Muscle of arm (tissue), 14 donors: ENCODE results near the gene SGTB. TPM values are rescaled to one million over a fixed set of nuclear protein-coding genes. Genes with fewer than 3 reads are reported as not detected.

Experiments used
- DNase-seq: peaks from one replicate; pipeline ENCODE4 v3.0.0-alpha.2; 2013
- long read RNA-seq, 11 donors: transcript quantifications; one replicate each; lab custom pipeline, GENCODE V29; 2026
- polyA plus RNA-seq, 12 donors: library from polyadenylated mRNA; unstranded; fragments of 120-200 nt; gene quantifications; one replicate each; pipeline ENCODE4 v1.2.1, GENCODE V29; 2013; ENCODE audit not compliant: insufficient read length in 12 of 12

The SGTB gene, protein sequence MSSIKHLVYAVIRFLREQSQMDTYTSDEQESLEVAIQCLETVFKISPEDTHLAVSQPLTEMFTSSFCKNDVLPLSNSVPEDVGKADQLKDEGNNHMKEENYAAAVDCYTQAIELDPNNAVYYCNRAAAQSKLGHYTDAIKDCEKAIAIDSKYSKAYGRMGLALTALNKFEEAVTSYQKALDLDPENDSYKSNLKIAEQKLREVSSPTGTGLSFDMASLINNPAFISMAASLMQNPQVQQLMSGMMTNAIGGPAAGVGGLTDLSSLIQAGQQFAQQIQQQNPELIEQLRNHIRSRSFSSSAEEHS
- polyA plus RNA-seq: 10 to 100 TPM in 7 of 12 donors, 1 to 10 TPM in 4, not detected in 1; 7.7 to 13.1 (median 11.0) TPM
- long read RNA-seq, donor 1: 0 reads
- long read RNA-seq, donor 2, full-length matches to known transcripts: 3 of 3 reads
- long read RNA-seq, donor 2, partial matches to known transcripts: 0 of 3 reads
- long read RNA-seq, donor 2, other reads (novel, unspliced or antisense): 0 of 3 reads
- long read RNA-seq, donor 3: 0 reads
- long read RNA-seq, donor 4, full-length matches to known transcripts: 1 of 1 reads
- long read RNA-seq, donor 4, partial matches to known transcripts: 0 of 1 reads
- long read RNA-seq, donor 4, other reads (novel, unspliced or antisense): 0 of 1 reads
- long read RNA-seq, donor 5, full-length matches to known transcripts: 5 of 13 reads
- long read RNA-seq, donor 5, partial matches to known transcripts: 0 of 13 reads
- long read RNA-seq, donor 5, other reads (novel, unspliced or antisense): 8 of 13 reads
- long read RNA-seq, donor 6, full-length matches to known transcripts: 1 of 1 reads
- long read RNA-seq, donor 6, partial matches to known transcripts: 0 of 1 reads
- long read RNA-seq, donor 6, other reads (novel, unspliced or antisense): 0 of 1 reads
- long read RNA-seq, donor 7: 0 reads
- long read RNA-seq, donor 8, full-length matches to known transcripts: 1 of 1 reads
- long read RNA-seq, donor 8, partial matches to known transcripts: 0 of 1 reads
- long read RNA-seq, donor 8, other reads (novel, unspliced or antisense): 0 of 1 reads
- long read RNA-seq, donor 9, full-length matches to known transcripts: 1 of 1 reads
- long read RNA-seq, donor 9, partial matches to known transcripts: 0 of 1 reads
- long read RNA-seq, donor 9, other reads (novel, unspliced or antisense): 0 of 1 reads
- long read RNA-seq, donor 10, full-length matches to known transcripts: 2 of 2 reads
- long read RNA-seq, donor 10, partial matches to known transcripts: 0 of 2 reads
- long read RNA-seq, donor 10, other reads (novel, unspliced or antisense): 0 of 2 reads
- long read RNA-seq, donor 11, full-length matches to known transcripts: 2 of 2 reads
- long read RNA-seq, donor 11, partial matches to known transcripts: 0 of 2 reads
- long read RNA-seq, donor 11, other reads (novel, unspliced or antisense): 0 of 2 reads

DNA sequence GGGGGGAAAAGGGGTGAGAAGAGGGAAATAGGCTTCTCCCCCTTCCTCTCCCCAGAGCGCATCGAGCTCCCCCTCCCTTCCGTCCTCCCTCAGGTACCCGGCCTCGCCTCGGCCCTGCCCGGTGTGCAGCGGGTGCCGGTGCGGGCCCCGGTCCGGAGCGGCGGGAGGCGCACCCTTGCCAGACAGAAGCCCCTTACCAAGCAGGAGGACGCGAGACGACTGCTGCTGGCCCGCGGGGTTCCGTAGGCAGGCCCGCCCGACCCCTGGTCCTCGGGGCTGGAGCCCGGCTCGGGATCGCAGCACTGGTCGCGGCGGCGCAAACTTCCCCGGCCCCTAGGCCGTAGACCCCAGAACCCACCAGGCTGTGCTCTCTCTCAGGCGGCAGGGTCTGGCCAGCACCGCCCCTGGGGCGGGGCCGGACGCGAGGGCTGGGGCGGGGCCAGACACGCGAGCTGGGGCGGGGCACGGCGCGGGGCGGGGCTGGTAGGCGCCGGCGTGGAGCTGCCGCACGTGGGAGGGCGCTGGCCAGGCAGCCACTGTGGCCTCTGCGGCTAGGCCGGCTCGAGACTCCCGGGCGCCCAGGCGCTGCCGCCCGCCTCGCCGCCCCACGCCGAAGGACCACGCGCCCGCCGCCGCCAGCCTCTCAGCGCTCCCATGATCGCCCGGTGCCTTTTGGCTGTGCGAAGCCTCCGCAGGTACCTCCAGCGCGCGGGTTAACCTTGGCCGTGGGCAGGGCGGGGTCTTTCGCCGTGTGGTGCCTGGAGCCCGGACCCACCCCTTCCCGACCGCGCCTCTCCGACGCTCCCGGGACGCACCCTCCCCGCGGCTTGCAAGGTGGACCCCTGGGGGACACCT lies at the start of gene SGTB, which contains the start of gene NLN:
Gene SGTB (minus strand): TSS at position 390 of the 855 bp plus-strand sequence. CDS start 1,302 bp downstream, outside the sequence.
Gene NLN (plus strand): TSS at position 486 of the 855 bp plus-strand sequence. CDS start 169 bp downstream, at position 655.
- DNase-seq: peak; percentile 82

DNA sequence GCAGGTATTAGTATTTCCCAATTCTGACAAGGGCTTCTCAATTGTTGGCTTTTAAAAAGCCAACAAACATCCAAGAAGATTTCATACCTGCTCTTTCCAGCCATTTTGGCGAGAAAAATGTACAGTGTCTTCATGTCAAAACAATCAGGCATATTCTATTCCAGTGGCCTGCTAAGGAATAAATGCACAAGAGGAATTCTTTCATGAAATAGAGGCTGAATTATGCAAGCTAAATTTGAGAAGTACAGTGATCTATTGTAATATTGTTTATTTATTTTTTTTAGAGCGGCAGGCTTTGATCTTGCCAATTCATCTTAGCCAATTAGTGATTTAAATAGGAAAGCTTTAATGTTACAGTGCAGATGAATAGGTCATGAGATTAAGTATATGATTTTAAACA lies 49.4 kb upstream of the SGTB start:
- no peak for DNase-seq

DNA sequence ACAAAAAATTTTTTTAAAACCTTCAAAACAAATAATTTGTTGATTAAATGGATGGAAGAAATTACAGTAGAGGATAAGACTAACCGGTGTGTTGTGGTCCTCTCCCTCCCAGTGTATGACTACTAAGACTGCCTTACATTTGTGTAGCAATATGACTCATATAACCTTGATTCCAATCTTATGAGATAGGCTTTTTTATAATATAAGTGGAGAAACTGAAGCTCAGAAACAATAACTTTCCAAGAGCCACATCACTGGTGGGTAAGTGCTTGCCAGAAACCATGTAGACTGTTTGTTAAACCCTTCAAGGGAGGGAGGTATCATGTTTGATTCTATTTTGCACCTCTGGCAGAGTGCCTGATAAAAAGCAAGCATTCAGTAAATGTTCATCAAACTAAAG lies 47.6 kb upstream of the SGTB start:
- DNase-seq: no peak

DNA sequence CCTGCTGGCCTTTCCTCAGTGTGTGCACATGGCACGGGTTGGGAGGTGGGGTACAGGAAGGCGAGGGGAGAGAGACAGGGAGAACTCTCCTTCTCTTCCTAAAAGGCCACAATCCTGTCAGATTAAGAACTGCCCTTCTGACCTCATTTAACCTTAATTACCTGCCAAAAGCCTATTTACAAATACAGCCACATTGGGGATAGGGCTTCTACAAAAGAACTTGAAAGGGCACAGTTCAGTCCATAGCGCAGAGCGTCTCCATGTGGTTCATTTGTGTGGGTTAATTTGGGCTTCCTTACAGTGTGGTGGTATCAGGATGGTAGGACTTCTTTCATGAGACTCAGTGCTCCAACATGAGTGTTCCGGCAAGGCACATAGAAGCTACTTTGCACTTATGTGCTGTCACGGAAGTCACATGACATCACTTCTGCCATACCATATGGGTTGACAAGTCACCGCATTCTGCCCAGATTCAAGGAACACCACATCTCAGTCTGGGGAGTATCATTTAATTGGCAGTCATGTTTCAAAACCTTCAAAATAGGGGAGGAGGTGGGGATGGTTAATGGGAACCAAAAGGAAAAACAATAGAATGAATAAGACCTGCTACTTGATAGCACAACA lies 46.9 kb upstream of the SGTB start:
- no peak for DNase-seq

DNA sequence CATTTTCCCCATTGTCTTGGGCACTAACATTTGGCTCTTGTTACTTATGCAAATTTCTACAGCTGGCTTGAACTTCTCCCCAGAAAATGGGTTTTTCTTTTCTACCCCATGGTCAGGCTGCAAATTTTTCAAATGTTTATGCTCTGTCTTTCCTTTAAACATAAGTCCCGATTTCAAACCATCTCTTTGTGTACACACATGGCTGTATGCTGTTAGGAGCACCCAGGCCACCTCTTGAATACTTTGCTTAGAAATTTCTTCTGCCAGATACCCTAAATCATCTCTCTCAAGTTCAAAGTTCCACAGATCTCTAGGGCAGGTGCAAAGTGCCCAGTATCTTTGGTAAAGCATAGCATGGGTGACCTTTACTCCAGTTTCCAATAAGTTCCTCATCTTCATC lies 45.7 kb upstream of the SGTB start:
- no peak for DNase-seq

DNA sequence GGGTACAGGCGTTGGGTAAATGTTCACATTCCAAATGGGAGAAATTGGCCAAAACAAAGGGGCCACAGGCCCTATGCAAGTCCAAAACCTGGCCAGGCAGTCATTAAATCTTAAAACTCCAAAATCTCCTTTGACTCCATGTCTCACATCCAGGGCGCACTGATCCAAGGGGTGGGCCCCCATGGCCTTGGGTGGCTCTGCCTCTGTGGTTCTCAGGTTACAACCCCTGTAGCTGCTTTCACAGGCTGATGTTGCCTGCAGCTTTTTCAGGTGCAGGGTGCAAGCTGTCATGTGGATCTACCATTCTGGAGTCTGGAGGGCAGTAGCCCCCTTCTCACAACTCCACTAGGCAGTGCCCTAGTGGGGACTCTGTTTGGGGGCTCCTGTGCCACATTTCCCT lies 44.9 kb upstream of the SGTB start:
- no peak for DNase-seq

DNA sequence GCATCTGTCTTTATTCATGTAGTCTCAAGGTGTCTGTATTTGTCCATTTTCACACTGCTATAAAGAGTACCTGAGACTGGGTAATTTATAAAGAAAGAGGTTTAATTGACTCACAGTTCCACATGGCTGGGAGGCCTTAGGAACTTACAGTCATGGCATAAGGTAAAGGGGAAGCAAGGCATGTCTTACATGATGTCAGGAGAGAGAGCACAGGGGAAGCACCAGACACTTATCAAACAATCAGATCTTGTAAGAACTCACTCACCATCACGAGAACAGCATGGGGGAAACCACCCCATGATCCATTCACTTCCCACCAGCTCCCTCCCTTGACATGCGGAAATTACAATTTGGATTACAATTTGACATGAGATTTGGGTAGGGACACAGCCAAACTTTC lies 44.3 kb upstream of the SGTB start:
- no peak for DNase-seq

DNA sequence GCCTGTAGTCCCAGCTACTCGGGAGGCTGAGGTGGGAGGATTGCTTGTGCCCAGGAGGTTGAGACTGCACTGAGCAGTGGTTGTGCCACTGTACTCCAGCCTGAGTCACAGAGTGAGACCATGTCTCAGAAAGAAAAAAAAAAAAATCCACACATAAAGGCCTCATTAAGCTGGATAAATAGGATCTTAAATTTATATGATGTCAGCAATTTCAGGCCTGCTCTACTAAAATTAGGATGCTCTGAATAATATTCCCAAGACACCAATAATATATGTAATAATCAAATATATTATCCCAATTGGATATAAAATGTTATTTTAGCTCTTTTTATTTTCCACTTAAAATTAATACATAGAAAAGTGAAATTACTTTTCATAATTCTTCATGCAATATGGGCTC lies 43.7 kb upstream of the SGTB start:
- no peak for DNase-seq

DNA sequence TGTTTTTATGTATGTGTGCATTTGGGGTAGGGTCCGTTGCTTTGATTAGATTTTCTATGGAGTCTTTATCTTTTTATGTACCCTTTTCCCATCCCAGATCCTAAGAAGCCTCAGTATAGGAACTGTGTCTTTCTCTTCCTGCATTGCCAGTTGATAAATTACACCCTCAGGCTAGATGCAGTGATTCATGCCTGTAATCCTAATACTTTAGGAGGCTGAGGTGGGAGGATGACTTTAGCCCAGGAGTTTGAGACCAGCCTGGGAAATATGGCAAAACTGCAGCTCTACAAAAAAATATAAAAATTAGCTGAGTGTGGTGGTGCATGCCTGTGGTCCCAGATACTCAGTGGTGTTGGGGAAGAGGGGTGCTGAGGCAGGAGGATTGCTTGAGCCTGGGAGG lies 40.3 kb upstream of the SGTB start:
- DNase-seq: no peak

DNA sequence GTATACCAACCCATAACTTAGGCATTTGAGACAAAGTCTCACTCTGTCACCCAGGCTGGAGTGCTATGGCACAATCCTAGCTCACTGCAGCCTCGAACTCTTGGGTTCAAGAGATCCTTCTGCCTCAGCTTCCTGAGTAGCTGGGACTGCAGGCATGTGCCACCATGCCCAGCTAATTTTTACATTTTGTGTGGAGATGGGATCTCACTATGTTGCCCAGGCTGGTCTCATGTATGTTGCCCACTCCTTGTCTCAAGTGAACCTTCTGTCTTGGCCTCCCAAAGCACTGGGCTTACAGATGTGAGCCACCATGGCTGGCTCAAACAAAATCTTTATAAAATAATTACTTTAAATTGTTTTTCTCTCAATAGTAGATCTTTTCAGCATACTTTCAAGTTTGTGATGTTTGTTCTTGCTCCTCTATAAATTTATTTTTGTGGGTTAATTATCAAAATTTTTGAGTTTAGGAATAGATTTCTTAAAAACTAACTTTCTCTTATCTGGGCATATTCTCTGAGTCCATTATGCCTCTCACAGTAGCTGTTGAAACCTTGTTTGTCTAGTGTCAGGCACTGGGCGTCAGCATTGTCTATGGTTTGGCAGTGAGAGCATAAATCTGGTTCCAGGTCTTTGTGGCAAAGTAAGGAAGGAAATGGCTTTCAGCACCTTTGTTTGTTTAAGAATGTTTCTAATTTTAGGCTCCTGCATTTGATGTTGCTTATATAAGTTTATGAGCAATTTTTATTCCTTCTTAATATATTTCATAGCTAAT lies 38.8 kb upstream of the SGTB start:
- DNase-seq: no peak

DNA sequence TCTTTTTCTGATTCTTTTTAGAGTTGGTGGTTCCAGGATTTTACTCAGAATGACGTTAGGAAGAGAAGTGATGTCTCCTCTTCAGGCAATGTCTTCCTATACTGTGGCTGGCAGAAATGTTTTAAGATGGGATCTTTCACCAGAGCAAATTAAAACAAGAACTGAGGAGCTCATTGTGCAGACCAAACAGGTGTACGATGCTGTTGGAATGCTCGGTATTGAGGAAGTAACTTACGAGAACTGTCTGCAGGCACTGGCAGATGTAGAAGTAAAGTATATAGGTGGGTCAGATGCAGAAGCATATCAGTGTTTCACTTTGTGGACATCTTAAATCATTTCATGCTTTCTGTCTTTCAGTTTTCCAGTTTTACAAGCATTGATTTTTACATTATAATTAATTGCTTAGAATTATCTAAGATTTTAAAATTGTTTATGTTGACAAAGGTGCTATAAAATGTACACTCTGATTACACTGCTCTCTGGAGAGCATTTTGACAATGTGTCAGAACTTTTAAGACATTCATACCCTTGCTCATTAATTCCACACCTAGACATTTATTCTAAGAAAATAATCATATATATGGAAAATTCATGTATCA lies 36.7 kb upstream of the SGTB start:
- DNase-seq: no peak

DNA sequence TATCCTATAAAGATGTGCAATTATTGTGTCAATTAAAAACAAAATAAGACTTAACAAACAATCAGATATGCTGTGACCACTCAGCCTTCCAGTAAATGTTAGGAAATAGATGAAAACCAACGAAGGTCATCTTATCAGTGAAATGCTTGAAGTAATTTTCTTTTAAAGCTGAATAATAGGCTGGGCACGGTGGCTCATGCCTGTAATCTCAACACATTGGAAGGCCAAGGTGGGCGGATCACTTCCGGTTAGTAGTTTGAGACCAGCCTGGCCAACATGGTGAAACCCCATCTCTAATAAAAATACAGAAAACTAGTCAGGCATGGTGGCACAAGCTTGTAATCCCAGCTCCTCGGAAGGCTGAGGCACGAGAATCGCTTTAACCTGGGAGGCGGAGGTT lies 31.3 kb upstream of the SGTB start:
- no peak for DNase-seq

DNA sequence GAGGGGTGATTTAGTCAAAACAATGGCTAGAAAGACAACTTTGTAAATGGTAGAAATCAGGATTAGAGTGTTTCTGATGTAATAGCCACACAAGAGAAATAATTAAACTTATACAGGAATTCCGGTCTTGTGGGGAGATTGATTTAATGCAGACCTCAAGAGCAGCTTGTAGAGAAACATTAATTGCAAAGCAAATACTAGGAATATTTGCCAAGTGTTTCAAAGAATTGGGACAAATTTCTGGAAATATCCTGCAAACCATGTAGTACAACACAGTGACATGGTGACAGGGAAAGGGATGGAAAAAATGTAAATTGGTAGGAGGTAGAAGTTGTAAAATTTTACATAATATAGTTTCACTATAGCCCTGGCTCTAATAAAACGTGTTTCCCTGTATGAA lies 29.0 kb upstream of the SGTB start:
- no peak for DNase-seq

DNA sequence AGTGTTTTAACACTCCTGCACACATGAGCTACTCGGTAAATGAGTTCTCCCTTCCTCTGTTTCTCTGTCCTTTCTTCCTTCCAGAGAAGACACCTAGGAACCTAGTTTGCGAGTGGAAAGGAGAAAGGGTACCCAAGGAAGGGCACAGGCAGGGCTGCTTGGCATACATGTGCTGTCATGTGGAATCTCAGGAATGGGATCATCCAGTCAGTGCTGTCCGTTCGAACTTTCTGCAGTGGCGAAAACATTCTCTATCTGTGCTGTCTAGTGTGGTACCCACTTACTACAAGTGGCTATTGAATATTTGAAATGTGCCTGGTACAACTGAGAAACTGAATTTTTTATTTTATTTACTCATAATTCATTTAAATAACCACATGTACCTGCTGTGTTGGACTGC lies 28.0 kb upstream of the SGTB start:
- no peak for DNase-seq

DNA sequence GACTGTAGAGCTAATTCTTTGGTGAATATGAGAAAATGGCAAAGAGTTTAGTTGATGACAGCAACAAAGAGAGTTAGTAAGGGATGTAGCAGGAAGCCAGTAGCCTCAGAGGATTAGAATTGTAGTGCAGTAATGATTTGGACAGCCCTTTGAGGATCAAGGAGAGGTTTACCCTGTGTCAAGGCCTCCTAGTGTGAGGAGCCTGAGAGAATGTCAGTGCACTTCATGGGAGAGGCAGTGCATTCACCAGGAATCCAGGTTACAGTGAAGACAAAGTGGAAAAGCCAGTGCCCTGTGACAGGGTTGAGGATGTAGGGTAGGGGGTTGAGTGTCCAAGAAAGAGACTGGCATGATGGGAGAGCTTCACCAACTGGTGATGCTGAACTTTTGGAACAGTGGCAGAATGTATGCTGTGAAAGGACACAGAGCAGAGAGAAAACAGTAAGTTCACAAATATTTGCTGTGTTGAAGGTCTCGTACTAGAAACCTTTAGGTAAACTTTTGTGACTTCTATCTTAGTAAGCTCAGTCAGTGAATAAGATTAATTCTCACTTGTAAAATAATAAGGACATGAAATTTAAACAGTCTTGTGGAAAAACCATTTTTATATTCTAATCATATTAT lies 27.4 kb upstream of the SGTB start:
- no peak for DNase-seq

DNA sequence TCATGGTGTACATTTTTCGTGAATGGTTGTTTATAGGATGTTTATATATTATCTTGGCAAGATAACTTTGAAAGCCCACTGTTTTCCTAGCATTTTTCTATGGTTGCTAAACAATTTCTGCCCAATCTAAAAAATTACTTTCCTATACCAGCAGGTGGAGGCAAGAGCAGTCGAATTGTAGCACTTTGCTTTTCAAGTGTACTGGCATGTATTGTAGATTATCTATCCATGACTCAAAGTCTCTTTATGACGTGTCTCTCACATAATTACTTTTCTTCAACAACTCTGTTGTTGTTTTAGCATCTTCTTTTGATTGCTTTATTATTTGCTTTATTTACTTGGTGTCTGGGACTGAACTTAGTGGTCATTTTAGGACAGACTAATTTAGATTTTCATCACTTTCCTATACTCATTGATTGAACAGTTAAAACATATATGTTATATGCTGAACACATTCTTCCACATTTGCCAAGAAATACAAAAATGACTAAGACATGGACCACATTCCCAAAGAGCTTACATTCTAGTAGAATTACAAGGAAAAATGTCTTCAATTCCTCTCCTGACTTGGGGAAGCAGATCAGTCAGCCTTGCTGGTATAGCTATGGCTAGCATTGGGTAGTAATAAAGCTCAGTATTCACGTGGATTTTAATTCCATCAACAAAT lies 20.8 kb upstream of the SGTB start:
- DNase-seq: peak; percentile 22

DNA sequence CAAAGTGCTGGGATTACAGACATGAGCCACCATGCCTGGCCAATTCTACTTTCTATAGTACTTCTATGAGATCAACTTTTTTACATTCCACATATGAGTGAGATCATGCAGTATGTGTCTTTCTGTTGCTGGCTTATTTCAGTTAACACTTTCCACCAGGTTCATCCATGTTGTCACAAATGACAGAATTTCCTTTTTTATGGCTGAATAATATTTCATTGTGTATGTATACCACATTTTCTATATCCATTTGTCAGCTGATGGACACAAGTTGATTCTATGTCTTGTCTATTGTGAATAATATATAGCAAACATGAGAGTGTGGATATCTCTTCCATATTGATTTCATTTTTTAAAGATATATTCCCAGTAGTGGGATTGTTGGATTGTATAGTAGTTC lies 17.3 kb upstream of the SGTB start:
- DNase-seq: no peak

DNA sequence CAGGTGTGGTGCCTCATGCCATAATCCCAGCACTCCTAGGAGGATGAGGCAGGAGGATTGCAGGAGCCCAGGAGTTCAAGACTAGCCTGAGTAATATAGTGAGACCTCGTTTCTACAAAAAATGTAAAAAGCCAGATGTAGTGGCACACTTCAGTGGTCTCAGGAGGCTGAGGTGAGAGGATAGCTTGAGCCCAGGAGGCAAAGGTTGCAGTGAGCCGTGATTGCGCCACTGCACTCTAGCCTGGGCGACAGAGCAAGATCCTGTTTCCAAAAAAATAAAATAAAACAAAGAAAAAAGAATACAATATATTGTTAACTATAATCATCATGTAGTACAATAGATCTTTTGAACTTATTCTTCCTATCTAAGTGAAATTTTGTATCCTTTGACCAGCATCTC lies 16.4 kb upstream of the SGTB start:
- DNase-seq: no peak
